HCT116 (cell line): ENCODE data around the gene OR4E2. TPM values are rescaled to one million over a fixed set of nuclear protein-coding genes. Genes with fewer than 3 reads are reported as not detected.

ENCODE experiments used
- ATAC-seq: fragments of 200-7000 bp; cut with Tn5 transposase; 2 replicates; pipeline ENCODE4 v1.9.1; 2020; ENCODE audit warnings: mild to moderate bottlenecking, moderate library complexity
- BruUV-seq: library from RNA; stranded (reverse); fragments of 400-500 nt; replicated peaks from 2 replicates; lab custom pipeline; 2021; lab: Mats Ljungman, UMichigan
- CTCF ChIA-PET: fragments of 300-600 bp; sonication (Branson Sonifier 250); formaldehyde crosslinking; loops from one replicate; lab custom pipeline; 2021; ENCODE audit warnings: antibody characterized with exemption; lab: Charles Lee
- POLR2A ChIA-PET: fragments of 300-600, 350-600 bp; sonication (Branson Sonifier 250); formaldehyde crosslinking; loops from one replicate; lab custom pipeline; 2021; ENCODE audit warnings: antibody characterized with exemption; lab: Charles Lee
- RAD21 ChIA-PET, 2 experiments: fragments of 300-600 bp; sonication (Branson Sonifier 250); formaldehyde crosslinking; loops; one replicate each; lab custom pipeline; 2023; ENCODE audit warnings: low total read pairs in 2 of 2; ENCODE audit not compliant: uncharacterized antibody in 2 of 2, unreplicated experiment in 2 of 2, low non-redundant PET in 1 of 2; lab: Charles Lee
- DNase-seq: peaks from one replicate; pipeline ENCODE4 v3.0.0-alpha.2; 2010; ENCODE audit warnings: low read depth, low spot score
- H2AFZ ChIP-seq: fragments of 200-600 bp; shearing (Covaris generic), sonication (generic); 2 replicates; pipeline ENCODE4 v1.6.1; 2017; ENCODE audit warnings: low read depth, mixed run types, mixed read lengths, antibody characterized with exemption, low read length; ENCODE audit not compliant: poor library complexity, severe bottlenecking
- H3K27ac ChIP-seq: 2 replicates; pipeline ENCODE4 v1.5.1; 2012; ENCODE audit warnings: low read depth, low read length
- H3K27me3 ChIP-seq: fragments of 200-600 bp; sonication (generic); 2 replicates; pipeline ENCODE4 v1.6.1; 2016; ENCODE audit warnings: mixed run types, low read length, mixed read lengths; ENCODE audit not compliant: insufficient read depth
- H3K36me3 ChIP-seq, 2 experiments: fragments of 200-500 bp in 1 of 2; fragments of 200-600 bp in 1 of 2; sonication (Bioruptor generic) in 1 of 2; sonication (generic) in 1 of 2; 2 replicates each; pipeline versions ENCODE4 v1.5.1 to v1.6.1; 2014 to 2016; ENCODE audit warnings: low read length in 2 of 2, inconsistent platforms in 1 of 2, mixed read lengths in 1 of 2, mixed run types in 1 of 2; ENCODE audit not compliant: insufficient read depth in 2 of 2, control insufficient read depth in 1 of 2
- H3K4me1 ChIP-seq, 2 experiments: fragments of 200-600 bp in 1 of 2; sonication (generic) in 1 of 2; 2 replicates each; pipeline versions ENCODE4 v1.5.1 to v1.6.1; 2012 to 2017; ENCODE audit warnings: low read length in 2 of 2, inconsistent platforms in 1 of 2, mild to moderate bottlenecking in 1 of 2, mixed read lengths in 1 of 2, mixed run types in 1 of 2, moderate library complexity in 1 of 2; ENCODE audit not compliant: insufficient read depth in 2 of 2, control insufficient read depth in 1 of 2
- H3K4me2 ChIP-seq: fragments of 200-600 bp; sonication (generic); 2 replicates; pipeline ENCODE4 v1.6.1; 2017; ENCODE audit warnings: mixed run types, low read length, mixed read lengths
- H3K4me3 ChIP-seq, 2 experiments: fragments of 200-600 bp in 1 of 2; sonication (generic) in 1 of 2; replicated peaks in 1 of 2; 2 replicates each; pipeline ENCODE4 v1.5.1; 2011 to 2016; ENCODE audit warnings: low read length in 2 of 2, control low read depth in 1 of 2, low read depth in 1 of 2, mild to moderate bottlenecking in 1 of 2, mixed read lengths in 1 of 2, mixed run types in 1 of 2
- H3K79me2 ChIP-seq: fragments of 200-600 bp; sonication (generic); 2 replicates; pipeline ENCODE4 v1.6.1; 2017; ENCODE audit warnings: mild to moderate bottlenecking, mixed run types, low read length, moderate library complexity, mixed read lengths; ENCODE audit not compliant: insufficient read depth
- H3K9ac ChIP-seq: fragments of 200-600 bp; sonication (generic); 2 replicates; pipeline ENCODE4 v1.6.1; 2016; ENCODE audit warnings: low read length, mixed read lengths
- H3K9me2 ChIP-seq: fragments of 200-600 bp; sonication (generic), shearing (Covaris generic); 2 replicates; pipeline ENCODE4 v1.6.1; 2017; ENCODE audit warnings: mixed run types, mild to moderate bottlenecking, moderate library complexity; ENCODE audit not compliant: insufficient read depth
- H3K9me3 ChIP-seq, 2 experiments: fragments of 200-500 bp in 1 of 2; fragments of 200-600 bp in 1 of 2; sonication (Bioruptor generic) in 1 of 2; sonication (generic) in 1 of 2; 2 replicates each; pipeline ENCODE4 v1.6.1; 2014 to 2017; ENCODE audit warnings: low read length in 2 of 2, mixed read lengths in 2 of 2, inconsistent platforms in 1 of 2, low read depth in 1 of 2, mild to moderate bottlenecking in 1 of 2, mixed run types in 1 of 2, moderate library complexity in 1 of 2; ENCODE audit not compliant: control insufficient read depth in 1 of 2, insufficient read depth in 1 of 2
- H4K20me1 ChIP-seq: fragments of 200-600 bp; sonication (generic), shearing (Covaris generic); 2 replicates; pipeline ENCODE4 v1.6.1; 2017; ENCODE audit warnings: mixed run types, mild to moderate bottlenecking, moderate library complexity; ENCODE audit not compliant: insufficient read depth
- CBX3 ChIP-seq: IDR thresholded peaks from 2 replicates; pipeline ENCODE4 v1.6.1; 2012; ENCODE audit warnings: low read depth
- CEBPB ChIP-seq: IDR thresholded peaks from 2 replicates; pipeline ENCODE4 v1.6.1; 2012; ENCODE audit warnings: low read depth
- EGR1 ChIP-seq: IDR thresholded peaks from 2 replicates; pipeline ENCODE4 v1.6.1; 2012; ENCODE audit warnings: low read depth
- EZH2phosphoT487 ChIP-seq: fragments of 200-600 bp; IDR thresholded peaks from 2 replicates; pipeline ENCODE4 v1.6.1; 2018; ENCODE audit warnings: antibody characterized with exemption, borderline replicate concordance
- JUND ChIP-seq: IDR thresholded peaks from 2 replicates; pipeline ENCODE4 v1.6.1; 2012
- POLR2AphosphoS5 ChIP-seq: IDR thresholded peaks from 2 replicates; pipeline ENCODE4 v1.6.1; 2011; ENCODE audit warnings: mild to moderate bottlenecking, low read depth, low read length, moderate library complexity
- RAD21 ChIP-seq: IDR thresholded peaks from 2 replicates; pipeline ENCODE4 v1.6.1; 2012; ENCODE audit warnings: low read depth, mild to moderate bottlenecking
- SIN3A ChIP-seq: IDR thresholded peaks from 2 replicates; pipeline ENCODE4 v1.6.1; 2012; ENCODE audit warnings: low read depth
- TCF7L2 ChIP-seq: IDR thresholded peaks from 2 replicates; pipeline ENCODE4 v1.7.0; 2011; ENCODE audit warnings: borderline replicate concordance, inconsistent platforms; ENCODE audit not compliant: insufficient read depth, insufficient read length; ENCODE audit errors: extremely low read depth
- ZBTB33 ChIP-seq: IDR thresholded peaks from 2 replicates; pipeline ENCODE4 v1.6.1; 2011; ENCODE audit warnings: mild to moderate bottlenecking, low read length, moderate library complexity; ENCODE audit not compliant: insufficient replicate concordance; ENCODE audit errors: extremely low read depth
- ZFX ChIP-seq: fragments of 450-650 bp; IDR thresholded peaks from 2 replicates; pipeline ENCODE4 v1.6.1; 2017
- ZNF274 ChIP-seq: fragments of 200-500 bp; sonication (Bioruptor generic); IDR thresholded peaks from 2 replicates; pipeline ENCODE4 v1.6.1; 2014; ENCODE audit warnings: mild to moderate bottlenecking, low read depth, low read length, inconsistent platforms
- intact Hi-C: fragments of 100-400 bp; cut with micrococcal nuclease; formaldehyde crosslinking; loops from 2 replicates; pipeline ENCODE4 v1.10.0; 2022
- total RNA-seq: library from RNA; stranded (reverse); gene quantifications from one replicate; pipeline ENCODE4 v1.2.1, GENCODE V29; 2021; ENCODE audit not compliant: unreplicated experiment

OR4E2 gene
- total RNA-seq, 1 experiment from 2014 or later = not detected

GRCh38 chr14:21673718-21674117 is 20.1 kb downstream of the OR4E2 start, which contains the start of gene OR4E1:
TSS of gene OR4E1 (minus strand) at chr14:21673818. CDS start at chr14:21670935, 2,883 bp downstream.
- H2AFZ ChIP-seq = no peak within 1 kb of the TSS
- intact Hi-C loops = no loop called here
- no peak within 1 kb of the TSS for H3K4me2 ChIP-seq
- BruUV-seq = no TSS peak
- CTCF ChIA-PET = no interaction called here
- H3K27me3 ChIP-seq = peaks cover 53% of the 10 kb centered on the region
- no peak within 1 kb of the TSS for H3K27ac ChIP-seq
- no peak for ATAC-seq
- no peak within 1 kb of the TSS for H3K9ac ChIP-seq
- DNase-seq = no peak
- H3K9me2 ChIP-seq = no peaks in the 10 kb centered on the region
- H3K79me2 ChIP-seq = no peaks in the 10 kb centered on the region
- no peaks in the 10 kb centered on the region for H3K9me3 ChIP-seq
- H3K36me3 ChIP-seq = no peaks in the 10 kb centered on the region
- TF ChIP-seq JUND = no peak
- no peaks in the 10 kb centered on the region for H3K4me1 ChIP-seq
- POLR2A ChIA-PET = no interaction called here
- H4K20me1 ChIP-seq = no peaks in the 10 kb centered on the region
- RAD21 ChIA-PET = no interaction called here
- no peak within 1 kb of the TSS for H3K4me3 ChIP-seq

- H3K9me2 ChIP-seq = no peaks in the 10 kb centered on the region
- no peaks in the 10 kb centered on the region for H3K9me3 ChIP-seq
- ChIA-PET RAD21 (no interaction called here), POLR2A (no interaction called here), CTCF (no interaction called here)
- ATAC-seq (no peak), DNase-seq (no peak)
- H3K9ac ChIP-seq = no peak overlapping the region
- peaks cover 46% of the 10 kb centered on the region for H3K27me3 ChIP-seq
- no peaks in the 10 kb centered on the region for H3K36me3 ChIP-seq
- H3K27ac ChIP-seq = no peak overlapping the region
- H3K79me2 ChIP-seq = no peaks in the 10 kb centered on the region
- H2AFZ ChIP-seq = no peak overlapping the region
- intact Hi-C loops = no loop called here
- no peak for TF ChIP-seq TCF7L2
- no peaks in the 10 kb centered on the region for H3K4me1 ChIP-seq
- no peak overlapping the region for H3K4me2 ChIP-seq
- BruUV-seq = no TSS peak
- H3K4me3 ChIP-seq = no peak overlapping the region
- no peaks in the 10 kb centered on the region for H4K20me1 ChIP-seq
These were observed 21.9 kb downstream of the OR4E2 start for GRCh38 chr14:21675566-21675965.

GRCh38 chr14:21680072-21680471 is 26.4 kb downstream of the OR4E2 start:
- H3K4me1 ChIP-seq = no peaks in the 10 kb centered on the region
- no peaks in the 10 kb centered on the region for H3K36me3 ChIP-seq
- peaks cover 50% of the 10 kb centered on the region for H3K27me3 ChIP-seq
- H4K20me1 ChIP-seq = no peaks in the 10 kb centered on the region
- no peak overlapping the region for H2AFZ ChIP-seq
- H3K9ac ChIP-seq = no peak overlapping the region
- H3K9me3 ChIP-seq = no peaks in the 10 kb centered on the region
- no peak overlapping the region for H3K27ac ChIP-seq
- intact Hi-C loops = no loop called here
- no peak for ATAC-seq
- DNase-seq = no peak
- no peaks in the 10 kb centered on the region for H3K79me2 ChIP-seq
- ChIA-PET POLR2A (no interaction called here), RAD21 (no interaction called here), CTCF (no interaction called here)
- H3K9me2 ChIP-seq = no peaks in the 10 kb centered on the region
- no peak overlapping the region for H3K4me2 ChIP-seq
- H3K4me3 ChIP-seq = no peak overlapping the region
- BruUV-seq = no TSS peak
- TF ChIP-seq RAD21 (no peak), ZBTB33 (no peak), POLR2AphosphoS5 (no peak), SIN3A (no peak), ZFX (no peak), EZH2phosphoT487 (no peak), ZNF274 (no peak), EGR1 (no peak), CBX3 (no peak), CEBPB (no peak)
